ENCODE results near the gene OR2W1. TPM values are rescaled to one million over a fixed set of nuclear protein-coding genes. Genes with fewer than 3 reads are reported as not detected.

OR2W1 gene
- total RNA-seq, 1 experiment from 2014 or later: not detected

- TF ChIP-seq, protein P1, sequence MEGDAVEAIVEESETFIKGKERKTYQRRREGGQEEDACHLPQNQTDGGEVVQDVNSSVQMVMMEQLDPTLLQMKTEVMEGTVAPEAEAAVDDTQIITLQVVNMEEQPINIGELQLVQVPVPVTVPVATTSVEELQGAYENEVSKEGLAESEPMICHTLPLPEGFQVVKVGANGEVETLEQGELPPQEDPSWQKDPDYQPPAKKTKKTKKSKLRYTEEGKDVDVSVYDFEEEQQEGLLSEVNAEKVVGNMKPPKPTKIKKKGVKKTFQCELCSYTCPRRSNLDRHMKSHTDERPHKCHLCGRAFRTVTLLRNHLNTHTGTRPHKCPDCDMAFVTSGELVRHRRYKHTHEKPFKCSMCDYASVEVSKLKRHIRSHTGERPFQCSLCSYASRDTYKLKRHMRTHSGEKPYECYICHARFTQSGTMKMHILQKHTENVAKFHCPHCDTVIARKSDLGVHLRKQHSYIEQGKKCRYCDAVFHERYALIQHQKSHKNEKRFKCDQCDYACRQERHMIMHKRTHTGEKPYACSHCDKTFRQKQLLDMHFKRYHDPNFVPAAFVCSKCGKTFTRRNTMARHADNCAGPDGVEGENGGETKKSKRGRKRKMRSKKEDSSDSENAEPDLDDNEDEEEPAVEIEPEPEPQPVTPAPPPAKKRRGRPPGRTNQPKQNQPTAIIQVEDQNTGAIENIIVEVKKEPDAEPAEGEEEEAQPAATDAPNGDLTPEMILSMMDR (IDR thresholded peaks at IDR 0.05; ENCODE audit: unreplicated experiment): no peak
- Mint-ChIP-seq H3K27ac (ENCODE audit: unreplicated experiment) (no peak overlapping the region), H3K4me3 (ENCODE audit: low read depth, unreplicated experiment) (no peak overlapping the region), H3K9me3 (ENCODE audit: low read depth, unreplicated experiment) (peaks cover 8% of the 10 kb centered on the region), H3K36me3 (ENCODE audit: insufficient read depth, unreplicated experiment) (peaks cover 6% of the 10 kb centered on the region), H3K4me1 (ENCODE audit: low read depth, unreplicated experiment) (no peaks in the 10 kb centered on the region), H3K27me3 (ENCODE audit: unreplicated experiment) (no peaks in the 10 kb centered on the region)
- CTCF ChIA-PET: no interaction called here
- DNase-seq: no peak
- BruUV-seq (replicated peaks): no TSS peak
- intact Hi-C loops (cut with micrococcal nuclease; ENCODE audit: unreplicated experiment): no loop called here
Observed at GRCh38 chr6:29081312-29081711, 36.3 kb upstream of the OR2W1 start.

- BruUV-seq (replicated peaks): no TSS peak
- H3K27me3 Mint-ChIP-seq (ENCODE audit: unreplicated experiment): no peaks in the 10 kb centered on the region
- CTCF ChIA-PET: no interaction called here
Observed at GRCh38 chr6:29079203-29079602, 34.2 kb upstream of the OR2W1 start.

GRCh38 chr6:29071831-29072723 lies 27.1 kb upstream of the OR2W1 start:
- H3K4me3 Mint-ChIP-seq (ENCODE audit: low read depth, unreplicated experiment): no peak overlapping the region
- H3K36me3 Mint-ChIP-seq (ENCODE audit: insufficient read depth, unreplicated experiment): no peaks in the 10 kb centered on the region
- H3K27me3 Mint-ChIP-seq (ENCODE audit: unreplicated experiment): no peaks in the 10 kb centered on the region
- intact Hi-C loops (cut with micrococcal nuclease; ENCODE audit: unreplicated experiment): no loop called here
- no peak overlapping the region for H3K27ac Mint-ChIP-seq (ENCODE audit: unreplicated experiment)
- peak; percentile 27 for DNase-seq
- TF ChIP-seq, protein P1 (IDR thresholded peaks at IDR 0.05; ENCODE audit: unreplicated experiment): peak; percentile 70
- CTCF ChIA-PET: interaction anchor here (0.6 to 1.3 kb wide), 2 partner anchors 10 to 894 kb away, joined by 3 to 4 read pairs; no protein-coding TSS in a partner anchor
- H3K4me1 Mint-ChIP-seq (ENCODE audit: low read depth, unreplicated experiment): no peaks in the 10 kb centered on the region
- no TSS peak for BruUV-seq (replicated peaks)
- H3K9me3 Mint-ChIP-seq (ENCODE audit: low read depth, unreplicated experiment): no peaks in the 10 kb centered on the region

More at GRCh38 chr6:29079203-29079602, 34.2 kb upstream of the OR2W1 start:
- H3K36me3 Mint-ChIP-seq (ENCODE audit: insufficient read depth, unreplicated experiment): peaks cover 6% of the 10 kb centered on the region
- H3K4me3 Mint-ChIP-seq (ENCODE audit: low read depth, unreplicated experiment): no peak overlapping the region
- H3K9me3 Mint-ChIP-seq (ENCODE audit: low read depth, unreplicated experiment): peaks cover 4% of the 10 kb centered on the region
- H3K27ac Mint-ChIP-seq (ENCODE audit: unreplicated experiment): no peak overlapping the region
- TF ChIP-seq, protein P1 (IDR thresholded peaks at IDR 0.05; ENCODE audit: unreplicated experiment): no peak
- intact Hi-C loops (cut with micrococcal nuclease; ENCODE audit: unreplicated experiment): no loop called here
- no peaks in the 10 kb centered on the region for H3K4me1 Mint-ChIP-seq (ENCODE audit: low read depth, unreplicated experiment)
- DNase-seq: no peak

DNA sequence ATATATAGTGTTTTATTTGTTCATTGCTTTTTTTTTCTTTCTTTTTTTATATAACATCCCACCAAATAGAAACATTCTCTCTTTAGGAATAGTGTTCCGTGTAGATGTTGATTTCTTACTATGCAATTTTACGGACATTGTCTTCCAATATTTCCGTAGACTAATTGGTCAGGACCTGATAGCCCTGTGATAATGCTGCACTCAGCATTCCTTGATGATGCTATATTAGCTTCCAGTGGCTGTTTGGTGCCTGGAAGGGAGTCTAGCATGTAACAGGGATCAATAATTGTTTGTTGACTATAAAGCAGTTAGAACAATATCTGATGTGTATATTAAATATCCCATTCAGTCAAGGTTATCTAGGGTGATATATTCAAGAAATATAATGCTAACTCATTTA lies 6.7 kb upstream of the OR2W1 start:
- Mint-ChIP-seq H3K4me3 (ENCODE audit: low read depth, unreplicated experiment) (no peak overlapping the region), H3K4me1 (ENCODE audit: low read depth, unreplicated experiment) (no peaks in the 10 kb centered on the region), H3K27me3 (ENCODE audit: unreplicated experiment) (no peaks in the 10 kb centered on the region), H3K36me3 (ENCODE audit: insufficient read depth, unreplicated experiment) (no peaks in the 10 kb centered on the region), H3K27ac (ENCODE audit: unreplicated experiment) (no peak overlapping the region), H3K9me3 (ENCODE audit: low read depth, unreplicated experiment) (peaks cover 3% of the 10 kb centered on the region)
- TF ChIP-seq, protein P1 (IDR thresholded peaks at IDR 0.05; ENCODE audit: unreplicated experiment): no peak
- no TSS peak for BruUV-seq (replicated peaks)
- CTCF ChIA-PET: no interaction called here
- DNase-seq: no peak
- intact Hi-C loops (cut with micrococcal nuclease; ENCODE audit: unreplicated experiment): no loop called here
